GM12873 (cell line): ENCODE results near the gene ATP6V0C.

Experiments used
- TF ChIP-seq, protein P1 (sequence below): IDR thresholded peaks from 2 replicates; pipeline ENCODE4 v1.5.1; 2012; ENCODE audit warnings: low read depth, mild to moderate bottlenecking, moderate library complexity, low read length, control low read depth; ENCODE audit not compliant: insufficient read depth; ENCODE audit errors: missing control alignments

ATP6V0C gene

DNA sequence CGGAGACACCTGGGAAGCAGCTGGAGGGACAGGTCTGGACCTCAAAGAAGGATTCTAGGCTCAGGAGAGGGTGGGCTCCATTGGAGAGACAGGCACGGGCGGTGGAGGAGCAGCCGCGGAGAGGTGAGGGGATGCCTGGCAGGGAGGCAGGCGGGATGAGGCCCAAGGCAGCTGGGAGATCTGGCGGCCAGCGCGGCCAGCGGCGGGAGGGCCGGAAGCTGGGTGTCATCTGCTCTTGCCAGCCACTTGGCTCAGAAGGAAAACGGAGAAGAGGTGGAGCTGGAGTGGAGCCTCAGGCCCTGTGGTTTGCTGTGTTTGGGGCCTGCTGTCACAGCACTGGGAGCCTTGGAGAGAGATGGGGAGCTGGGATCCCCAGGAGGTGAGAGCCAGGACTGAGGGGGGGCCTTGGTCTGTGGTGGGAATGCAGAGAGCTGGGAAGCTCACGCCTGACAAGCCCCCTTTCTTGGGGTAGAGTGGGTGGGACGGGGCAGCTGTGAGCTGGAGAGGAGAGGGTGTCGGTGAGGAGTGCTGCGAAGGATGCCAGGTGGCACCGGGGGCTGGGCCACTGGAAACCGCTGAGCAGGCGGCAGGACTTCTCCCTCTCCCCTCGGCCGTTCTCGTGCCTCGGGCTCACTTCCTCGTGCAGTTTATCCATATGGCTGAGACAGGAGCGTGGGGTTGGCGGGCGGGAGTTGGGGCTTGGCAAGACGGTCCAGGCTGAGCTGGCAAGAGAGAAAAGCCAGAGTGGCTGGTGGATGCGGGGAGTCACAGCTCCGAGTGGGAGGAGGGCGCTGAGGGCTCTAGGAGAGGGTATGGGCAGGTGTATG, 30.8 kb upstream of the ATP6V0C start:
- TF ChIP-seq, protein P1, sequence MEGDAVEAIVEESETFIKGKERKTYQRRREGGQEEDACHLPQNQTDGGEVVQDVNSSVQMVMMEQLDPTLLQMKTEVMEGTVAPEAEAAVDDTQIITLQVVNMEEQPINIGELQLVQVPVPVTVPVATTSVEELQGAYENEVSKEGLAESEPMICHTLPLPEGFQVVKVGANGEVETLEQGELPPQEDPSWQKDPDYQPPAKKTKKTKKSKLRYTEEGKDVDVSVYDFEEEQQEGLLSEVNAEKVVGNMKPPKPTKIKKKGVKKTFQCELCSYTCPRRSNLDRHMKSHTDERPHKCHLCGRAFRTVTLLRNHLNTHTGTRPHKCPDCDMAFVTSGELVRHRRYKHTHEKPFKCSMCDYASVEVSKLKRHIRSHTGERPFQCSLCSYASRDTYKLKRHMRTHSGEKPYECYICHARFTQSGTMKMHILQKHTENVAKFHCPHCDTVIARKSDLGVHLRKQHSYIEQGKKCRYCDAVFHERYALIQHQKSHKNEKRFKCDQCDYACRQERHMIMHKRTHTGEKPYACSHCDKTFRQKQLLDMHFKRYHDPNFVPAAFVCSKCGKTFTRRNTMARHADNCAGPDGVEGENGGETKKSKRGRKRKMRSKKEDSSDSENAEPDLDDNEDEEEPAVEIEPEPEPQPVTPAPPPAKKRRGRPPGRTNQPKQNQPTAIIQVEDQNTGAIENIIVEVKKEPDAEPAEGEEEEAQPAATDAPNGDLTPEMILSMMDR, result no peak

DNA sequence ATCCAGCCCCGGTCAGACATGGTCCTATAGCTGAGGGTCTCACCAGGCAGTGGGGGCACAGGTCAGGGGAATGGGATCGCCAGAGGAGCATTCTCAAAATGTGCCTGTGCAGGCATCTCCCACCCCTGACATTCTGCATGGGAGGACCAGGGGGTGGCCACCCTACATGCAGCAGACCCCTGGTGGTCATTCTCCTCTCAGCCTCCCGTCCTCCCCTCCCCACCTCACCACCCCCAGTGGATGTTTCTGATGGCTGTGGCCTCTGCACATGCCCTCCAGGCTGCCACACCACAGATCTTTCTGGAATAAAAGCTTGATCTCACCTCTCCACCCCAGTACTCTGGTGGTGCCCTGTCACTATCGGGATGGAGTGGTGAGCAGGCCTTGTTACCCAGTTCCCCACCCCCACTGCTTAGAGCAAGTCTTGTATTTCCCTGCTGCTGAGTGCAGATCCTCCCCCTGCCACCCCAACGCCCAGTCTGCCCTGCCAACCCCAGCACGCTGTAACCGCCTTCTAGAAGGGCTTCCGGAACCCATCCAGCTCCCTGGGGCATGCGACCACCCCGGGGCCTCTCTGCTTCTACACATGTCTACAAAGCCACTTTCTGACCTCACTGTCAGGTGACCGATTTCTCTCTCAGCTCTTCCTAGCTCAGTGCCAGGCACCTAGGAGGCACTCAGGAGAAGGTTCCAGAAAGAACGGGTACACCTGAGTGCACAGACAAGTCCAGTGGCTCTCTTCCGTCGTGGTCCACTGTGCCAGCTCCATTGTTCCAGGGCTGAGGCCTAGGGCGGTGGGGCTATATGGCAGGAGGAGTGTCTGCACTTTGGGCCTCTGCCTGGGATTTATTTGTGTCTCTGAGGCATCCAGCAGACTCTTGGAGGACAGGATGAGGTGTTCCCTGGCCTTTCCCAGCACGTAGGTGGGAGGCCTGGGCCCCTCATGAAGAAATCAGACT, 29.5 kb upstream of the ATP6V0C start:
- TF ChIP-seq, protein P1, result no peak

DNA sequence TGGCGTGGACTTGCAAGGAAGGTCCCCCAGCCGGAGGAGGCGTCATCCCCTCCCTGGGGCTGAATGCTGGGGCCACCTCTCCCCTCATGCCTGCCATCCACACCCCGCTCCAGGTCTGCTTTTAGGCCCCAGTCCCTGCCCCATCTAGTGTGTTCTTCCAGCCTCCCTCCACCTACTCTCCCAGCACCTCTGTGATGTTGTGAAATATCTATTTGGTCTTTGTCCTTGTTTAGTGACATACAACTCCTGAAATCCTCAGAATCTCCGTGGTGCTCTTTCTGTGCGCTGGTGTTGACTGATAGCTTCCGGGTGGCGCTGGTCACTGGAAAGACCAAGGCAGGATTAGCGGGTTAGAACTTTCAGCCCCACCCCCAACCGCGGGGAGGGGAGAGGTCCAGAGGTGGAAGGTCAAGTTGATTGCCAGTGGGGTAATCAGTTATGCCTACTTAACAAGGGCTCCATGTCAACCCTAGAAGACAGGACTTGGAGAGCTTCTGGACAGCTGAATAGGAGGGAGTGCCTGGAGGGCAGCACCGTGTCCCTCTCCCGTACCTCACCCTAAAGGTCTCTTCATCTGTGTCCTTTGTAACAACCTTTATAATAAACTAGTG, 28.7 kb upstream of the ATP6V0C start:
- TF ChIP-seq, protein P1, result no peak

DNA sequence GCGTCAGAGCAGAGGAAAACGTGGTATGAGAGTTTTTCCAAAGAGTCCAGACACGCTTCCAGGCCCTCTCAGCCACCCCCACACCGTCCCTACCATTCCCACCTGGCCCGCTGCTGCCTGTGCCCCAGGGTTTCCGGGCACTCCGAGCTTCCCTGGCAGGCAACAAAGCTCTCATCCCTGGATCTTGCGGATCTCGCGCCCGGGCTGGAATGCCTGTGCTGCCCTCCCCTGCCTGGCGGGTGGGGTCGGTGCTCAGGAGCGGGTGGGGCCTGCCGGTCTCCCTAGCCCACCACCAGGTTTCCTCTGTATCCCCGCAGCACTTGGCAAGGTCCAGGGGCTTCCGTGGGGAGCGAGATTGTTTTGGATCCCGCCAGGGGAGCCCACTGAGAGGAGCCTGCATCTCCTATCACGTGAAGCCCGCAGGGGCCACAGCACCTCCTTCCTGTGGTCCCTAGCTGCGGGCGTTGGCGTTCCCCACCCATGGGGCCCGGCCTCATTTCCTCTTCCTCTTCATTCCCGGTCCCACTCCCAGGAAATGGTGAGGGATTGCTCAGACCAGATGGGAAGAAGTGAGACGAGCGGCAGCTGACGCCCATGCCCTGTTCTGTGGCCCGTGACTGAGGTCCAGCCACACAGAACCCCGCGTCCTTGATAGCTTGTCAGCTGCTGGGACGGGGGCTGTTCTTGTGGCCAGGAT, 27.8 kb upstream of the ATP6V0C start:
- TF ChIP-seq, protein P1, result no peak

DNA sequence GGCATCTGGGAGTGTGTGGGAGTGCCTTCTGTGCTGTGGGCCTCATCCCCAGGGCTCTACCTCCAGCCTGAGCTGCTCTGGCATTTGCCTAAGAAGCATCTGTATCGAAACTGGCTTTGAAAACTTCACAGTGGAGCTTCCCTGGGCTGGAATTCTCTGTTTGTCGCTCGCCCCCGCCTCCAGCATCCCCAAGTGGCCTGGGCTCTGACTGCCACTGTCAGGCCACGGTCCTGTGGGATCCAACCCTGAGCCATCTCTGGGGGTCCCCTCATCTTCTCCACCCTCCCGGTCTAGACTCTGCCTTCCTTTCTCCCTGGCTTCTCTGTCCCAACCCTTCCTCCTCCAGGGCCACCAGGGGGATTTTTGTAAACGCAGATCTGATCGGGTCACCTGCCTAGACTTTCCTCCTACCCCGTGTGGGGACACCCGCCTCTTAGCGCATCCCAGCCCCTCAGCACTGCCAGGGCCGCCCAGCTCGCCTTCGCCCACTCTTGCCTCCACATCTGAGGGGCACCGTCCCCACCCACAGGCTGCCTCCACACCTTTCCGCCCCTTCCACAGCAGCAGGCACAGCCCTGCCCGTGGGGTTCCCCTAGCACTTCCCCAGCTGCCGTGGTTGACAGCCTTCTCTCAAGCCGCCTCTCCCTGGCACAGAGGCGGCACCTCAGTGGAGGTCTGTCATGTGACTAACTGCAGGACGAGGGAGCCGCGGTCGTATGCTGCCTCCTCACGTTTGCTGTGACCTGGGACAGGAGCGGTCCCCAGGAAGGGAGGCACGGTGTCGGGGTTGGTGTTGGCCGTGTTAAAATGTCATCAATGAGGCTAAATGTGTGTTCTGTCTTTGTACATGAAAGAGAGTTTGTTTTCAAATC, 26.9 kb upstream of the ATP6V0C start:
- TF ChIP-seq, protein P1, result peak; percentile 53

DNA sequence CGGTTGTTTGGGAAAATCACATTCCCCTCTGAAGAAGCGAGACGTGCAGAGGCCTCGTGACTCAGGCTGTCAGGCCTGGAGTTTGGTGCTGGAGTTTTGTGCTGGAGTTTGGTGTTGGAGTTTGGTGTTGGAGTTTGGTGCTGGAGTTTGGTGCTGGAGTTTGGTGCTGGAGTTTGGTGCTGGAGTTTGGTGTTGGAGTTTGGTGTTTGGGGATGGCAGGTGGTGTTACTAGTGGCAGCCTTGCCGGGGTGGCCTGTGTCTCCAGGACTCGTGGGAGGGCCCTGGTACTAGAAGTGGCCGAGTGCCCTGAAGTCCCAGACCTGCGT, 26.3 kb upstream of the ATP6V0C start:
- TF ChIP-seq, protein P1, result no peak
